Transverse colon (tissue), 4 donors: Measurements from ENCODE around the gene ANLN.

Experiments used
- EP300 ChIP-seq: sonication (generic); formaldehyde crosslinking; IDR thresholded peaks from one replicate; pipeline ENCODE4 v1.6.1; 2017; ENCODE audit warnings: antibody characterized with exemption, low read depth
- POLR2A ChIP-seq: fragments of 450-650 bp; IDR thresholded peaks from one replicate; pipeline ENCODE4 v1.6.1; 2016; ENCODE audit warnings: antibody characterized with exemption, mild to moderate bottlenecking, moderate library complexity
- POLR2AphosphoS5 ChIP-seq, 3 donors: sonication (generic); formaldehyde crosslinking; IDR thresholded peaks; one replicate each; pipeline ENCODE4 v1.6.1; 2016; ENCODE audit warnings: antibody characterized with exemption in 3 of 3
- TF ChIP-seq, protein P1 (sequence below), 5 experiments: fragments of 200-600 bp in 3 of 5; fragments of 450-650 bp in 2 of 5; sonication (generic) in 3 of 5; IDR thresholded peaks; 1 replicate in 2 of 5; 2 replicates in 3 of 5; pipeline ENCODE4 v1.5.1; 2016 to 2017; ENCODE audit warnings: antibody characterized with exemption in 5 of 5, inconsistent platforms in 3 of 5, mild to moderate bottlenecking in 2 of 5, moderate library complexity in 1 of 5

DNA sequence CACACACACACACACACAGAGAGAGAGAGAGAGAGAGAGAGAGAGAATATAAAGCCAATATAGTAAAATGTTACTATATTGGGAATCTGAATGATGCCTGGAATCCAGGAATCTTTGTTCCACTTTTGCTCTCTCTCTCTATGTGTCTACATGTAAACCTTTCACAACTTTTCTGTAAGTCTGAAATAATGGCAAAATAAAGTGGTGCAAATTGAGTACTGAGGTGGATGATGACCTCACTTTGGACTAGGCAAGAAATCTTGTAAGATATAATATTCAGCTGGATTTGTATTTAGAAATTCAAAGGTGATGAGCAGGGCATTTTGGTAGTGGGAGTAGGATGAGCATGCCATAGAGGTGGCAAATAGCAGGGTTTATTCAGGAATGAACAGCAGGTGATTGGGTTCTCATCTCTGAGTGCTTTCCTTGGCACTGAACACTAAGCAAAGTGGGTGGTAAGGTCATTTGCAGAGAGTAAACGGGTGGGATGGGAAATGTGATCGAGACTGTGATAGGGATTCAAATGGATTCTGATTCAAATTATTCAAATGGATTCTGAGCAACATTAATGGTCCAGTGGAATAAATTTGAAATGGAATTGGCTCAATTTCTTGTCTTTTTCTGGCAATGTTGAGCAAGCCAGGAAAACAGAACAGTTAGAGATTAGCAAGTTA, 9.7 kb upstream of the ANLN start:
- TF ChIP-seq EP300 (no peak), POLR2AphosphoS5 (IDR thresholded peaks at IDR 0.05) (no peak), POLR2A (no peak)
- TF ChIP-seq, protein P1, sequence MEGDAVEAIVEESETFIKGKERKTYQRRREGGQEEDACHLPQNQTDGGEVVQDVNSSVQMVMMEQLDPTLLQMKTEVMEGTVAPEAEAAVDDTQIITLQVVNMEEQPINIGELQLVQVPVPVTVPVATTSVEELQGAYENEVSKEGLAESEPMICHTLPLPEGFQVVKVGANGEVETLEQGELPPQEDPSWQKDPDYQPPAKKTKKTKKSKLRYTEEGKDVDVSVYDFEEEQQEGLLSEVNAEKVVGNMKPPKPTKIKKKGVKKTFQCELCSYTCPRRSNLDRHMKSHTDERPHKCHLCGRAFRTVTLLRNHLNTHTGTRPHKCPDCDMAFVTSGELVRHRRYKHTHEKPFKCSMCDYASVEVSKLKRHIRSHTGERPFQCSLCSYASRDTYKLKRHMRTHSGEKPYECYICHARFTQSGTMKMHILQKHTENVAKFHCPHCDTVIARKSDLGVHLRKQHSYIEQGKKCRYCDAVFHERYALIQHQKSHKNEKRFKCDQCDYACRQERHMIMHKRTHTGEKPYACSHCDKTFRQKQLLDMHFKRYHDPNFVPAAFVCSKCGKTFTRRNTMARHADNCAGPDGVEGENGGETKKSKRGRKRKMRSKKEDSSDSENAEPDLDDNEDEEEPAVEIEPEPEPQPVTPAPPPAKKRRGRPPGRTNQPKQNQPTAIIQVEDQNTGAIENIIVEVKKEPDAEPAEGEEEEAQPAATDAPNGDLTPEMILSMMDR (IDR thresholded peaks at IDR 0.05), result no peak
